Measurements from ENCODE around the gene FAM209B.

The FAM209B gene

DNA sequence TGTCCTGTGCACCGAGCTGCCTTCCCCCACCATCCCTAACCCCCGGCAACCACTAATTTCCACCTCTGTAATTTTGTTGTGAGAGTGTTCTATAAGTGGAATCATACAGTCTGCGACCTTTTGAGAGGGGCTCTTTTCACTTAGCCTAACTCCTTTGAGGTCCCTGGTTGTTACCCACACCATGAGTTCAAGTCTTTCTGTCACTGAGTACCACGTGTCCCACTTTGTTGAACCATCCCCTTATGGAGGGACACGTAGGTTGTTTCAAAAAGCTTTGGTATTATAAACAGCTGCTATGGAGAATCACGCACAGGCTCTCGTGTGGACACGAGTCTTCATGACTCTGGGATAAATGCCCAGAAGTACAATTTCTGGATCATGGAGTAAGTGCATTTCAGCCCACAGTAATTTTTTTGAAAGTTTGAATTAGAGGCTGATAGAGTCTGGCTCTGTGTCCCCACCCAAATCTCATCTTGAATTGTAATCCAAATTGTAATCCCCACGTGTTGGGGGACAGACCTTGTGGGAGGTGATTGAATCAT lies 9.5 kb downstream of the FAM209B start:
- no peak overlapping the region for H3K4me3 ChIP-seq (ENCODE audit: insufficient read depth, low read length, poor library complexity, severe bottlenecking)
- no peaks in the 10 kb centered on the region for H3K27me3 ChIP-seq (ENCODE audit: low read length)
- no peak for TF ChIP-seq EZH2phosphoT487 (conservative IDR thresholded peaks at IDR 0.05; ENCODE audit: low read length)
- TF ChIP-seq, protein P1, sequence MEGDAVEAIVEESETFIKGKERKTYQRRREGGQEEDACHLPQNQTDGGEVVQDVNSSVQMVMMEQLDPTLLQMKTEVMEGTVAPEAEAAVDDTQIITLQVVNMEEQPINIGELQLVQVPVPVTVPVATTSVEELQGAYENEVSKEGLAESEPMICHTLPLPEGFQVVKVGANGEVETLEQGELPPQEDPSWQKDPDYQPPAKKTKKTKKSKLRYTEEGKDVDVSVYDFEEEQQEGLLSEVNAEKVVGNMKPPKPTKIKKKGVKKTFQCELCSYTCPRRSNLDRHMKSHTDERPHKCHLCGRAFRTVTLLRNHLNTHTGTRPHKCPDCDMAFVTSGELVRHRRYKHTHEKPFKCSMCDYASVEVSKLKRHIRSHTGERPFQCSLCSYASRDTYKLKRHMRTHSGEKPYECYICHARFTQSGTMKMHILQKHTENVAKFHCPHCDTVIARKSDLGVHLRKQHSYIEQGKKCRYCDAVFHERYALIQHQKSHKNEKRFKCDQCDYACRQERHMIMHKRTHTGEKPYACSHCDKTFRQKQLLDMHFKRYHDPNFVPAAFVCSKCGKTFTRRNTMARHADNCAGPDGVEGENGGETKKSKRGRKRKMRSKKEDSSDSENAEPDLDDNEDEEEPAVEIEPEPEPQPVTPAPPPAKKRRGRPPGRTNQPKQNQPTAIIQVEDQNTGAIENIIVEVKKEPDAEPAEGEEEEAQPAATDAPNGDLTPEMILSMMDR (IDR thresholded peaks at IDR 0.05; ENCODE audit: insufficient read depth, low read length, poor library complexity, severe bottlenecking) = no peak
- H3K27ac ChIP-seq (ENCODE audit: low read depth, low read length) = no peak overlapping the region
- H3K9ac ChIP-seq (ENCODE audit: low read length) = no peak overlapping the region
- no peaks in the 10 kb centered on the region for H3K79me2 ChIP-seq (ENCODE audit: insufficient read depth, low read length)
- H2AFZ ChIP-seq (ENCODE audit: low read depth, low read length, severe bottlenecking) = no peak overlapping the region
- H3F3A ChIP-seq (ENCODE audit: insufficient read depth) = no peaks in the 10 kb centered on the region
- no peaks in the 10 kb centered on the region for H3K36me3 ChIP-seq (ENCODE audit: low read length)
- no peaks in the 10 kb centered on the region for H3K9me3 ChIP-seq (ENCODE audit: insufficient read depth, low read length)
- no peaks in the 10 kb centered on the region for H3K9me2 ChIP-seq (replicated peaks; ENCODE audit: insufficient read depth, low read length)
- no peaks in the 10 kb centered on the region for H4K20me1 ChIP-seq (ENCODE audit: low read depth, low read length)
- no peak overlapping the region for H3K4me2 ChIP-seq (ENCODE audit: low read depth, low read length, poor library complexity, severe bottlenecking)

DNA sequence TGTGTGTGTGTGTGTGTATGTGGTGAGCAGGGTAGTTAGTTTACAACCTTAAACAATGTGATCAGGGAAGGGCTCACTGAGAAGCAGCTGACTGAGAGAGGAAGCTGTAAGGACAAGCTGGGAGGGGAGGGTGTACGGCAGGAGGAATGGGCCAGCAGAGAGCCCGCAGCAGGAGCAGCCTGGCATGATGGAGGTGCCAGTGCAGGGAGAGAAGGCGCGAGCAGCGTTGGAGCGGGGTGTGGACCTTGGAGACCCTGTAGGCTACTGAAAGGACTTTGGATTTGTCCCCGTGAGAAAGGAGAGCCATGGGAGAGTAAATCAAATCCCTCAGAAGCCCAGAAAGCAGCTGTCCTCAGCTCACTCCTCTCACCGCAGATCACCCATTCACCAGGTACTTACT lies 18.5 kb downstream of the FAM209B start:
- Histone ChIP-seq H4K20me1 (ENCODE audit: low read depth, low read length) (no peaks in the 10 kb centered on the region), H3K4me2 (ENCODE audit: low read depth, low read length, poor library complexity, severe bottlenecking) (no peak overlapping the region), H3K27ac (ENCODE audit: low read depth, low read length) (no peak overlapping the region)

DNA sequence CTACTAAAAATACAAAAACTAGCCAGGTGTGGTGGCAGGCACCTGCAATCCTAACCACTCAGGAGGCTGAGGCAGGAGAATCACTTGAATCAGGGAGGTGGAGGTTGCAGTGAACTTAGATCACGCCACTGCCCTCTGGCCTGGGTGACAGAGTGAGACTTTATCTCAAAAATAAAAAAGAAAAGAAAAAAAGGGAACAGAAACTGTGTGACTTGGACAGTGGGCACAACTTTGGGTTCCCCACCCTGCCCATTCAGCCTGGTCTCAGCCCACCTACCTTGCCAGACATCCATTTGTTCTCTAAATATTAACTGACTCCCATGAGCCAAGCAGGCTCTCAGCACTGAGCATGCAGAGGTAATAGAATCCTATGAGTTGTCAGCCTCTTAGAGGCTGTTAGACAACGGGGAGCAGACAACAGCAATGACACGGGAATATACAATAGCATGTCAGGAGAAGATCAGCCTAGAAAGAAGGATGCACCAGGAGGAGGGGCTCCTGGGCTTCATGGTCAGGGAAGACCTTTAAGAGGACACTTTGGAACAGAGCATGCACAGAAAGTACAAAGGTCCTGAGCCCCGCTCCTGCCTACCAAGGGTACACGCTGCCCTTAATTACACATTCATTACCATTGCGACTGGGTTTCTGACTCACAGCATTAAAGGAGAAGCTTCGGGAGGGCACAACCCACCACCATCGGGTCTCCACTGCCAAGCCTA lies 20.0 kb downstream of the FAM209B start:
- Histone ChIP-seq H3K27ac (ENCODE audit: low read depth, low read length) (no peak overlapping the region), H3K4me3 (ENCODE audit: insufficient read depth, low read length, poor library complexity, severe bottlenecking) (no peak overlapping the region), H3K9me2 (replicated peaks; ENCODE audit: insufficient read depth, low read length) (no peaks in the 10 kb centered on the region), H3F3A (ENCODE audit: insufficient read depth) (no peaks in the 10 kb centered on the region), H3K36me3 (ENCODE audit: low read length) (no peaks in the 10 kb centered on the region), H2AFZ (ENCODE audit: low read depth, low read length, severe bottlenecking) (no peak overlapping the region), H4K20me1 (ENCODE audit: low read depth, low read length) (no peaks in the 10 kb centered on the region), H3K4me2 (ENCODE audit: low read depth, low read length, poor library complexity, severe bottlenecking) (no peak overlapping the region), H3K9me3 (ENCODE audit: insufficient read depth, low read length) (no peaks in the 10 kb centered on the region), H3K27me3 (ENCODE audit: low read length) (no peaks in the 10 kb centered on the region), H3K9ac (ENCODE audit: low read length) (no peak overlapping the region), H3K79me2 (ENCODE audit: insufficient read depth, low read length) (no peaks in the 10 kb centered on the region)
- TF ChIP-seq, protein P1 (IDR thresholded peaks at IDR 0.05; ENCODE audit: insufficient read depth, low read length, poor library complexity, severe bottlenecking) = no peak
- no peak for TF ChIP-seq EZH2phosphoT487 (conservative IDR thresholded peaks at IDR 0.05; ENCODE audit: low read length)

More for the DNA sequence above, 18.5 kb downstream of the FAM209B start:
- H3F3A ChIP-seq (ENCODE audit: insufficient read depth) = no peaks in the 10 kb centered on the region
- no peak overlapping the region for H3K9ac ChIP-seq (ENCODE audit: low read length)
- no peak overlapping the region for H2AFZ ChIP-seq (ENCODE audit: low read depth, low read length, severe bottlenecking)
- H3K4me3 ChIP-seq (ENCODE audit: insufficient read depth, low read length, poor library complexity, severe bottlenecking) = no peak overlapping the region
- no peaks in the 10 kb centered on the region for H3K9me2 ChIP-seq (replicated peaks; ENCODE audit: insufficient read depth, low read length)
- TF ChIP-seq, protein P1 (IDR thresholded peaks at IDR 0.05; ENCODE audit: insufficient read depth, low read length, poor library complexity, severe bottlenecking) = no peak
- no peak for TF ChIP-seq EZH2phosphoT487 (conservative IDR thresholded peaks at IDR 0.05; ENCODE audit: low read length)
- H3K79me2 ChIP-seq (ENCODE audit: insufficient read depth, low read length) = no peaks in the 10 kb centered on the region
- no peaks in the 10 kb centered on the region for H3K36me3 ChIP-seq (ENCODE audit: low read length)
- no peaks in the 10 kb centered on the region for H3K27me3 ChIP-seq (ENCODE audit: low read length)
- no peaks in the 10 kb centered on the region for H3K9me3 ChIP-seq (ENCODE audit: insufficient read depth, low read length)

Data from SU-DHL-6 (cell line).